Activated gamma-delta T cell treated with anti-CD3 and anti-CD28 coated beads, Interleukin-2, amount 50 U/mL, for 16 hours (primary cell): ENCODE measurements around the gene POU6F2.
"Not testable (repeated sequence)": the region's sequence is repeated elsewhere in the genome, so short reads cannot be mapped to it uniquely, and the experiment has no call there.

Source experiments
- DNase-seq: peaks from one replicate; pipeline ENCODE4 v3.0.0-alpha.2; 2020; ENCODE audit warnings: low read depth

POU6F2 gene

DNA sequence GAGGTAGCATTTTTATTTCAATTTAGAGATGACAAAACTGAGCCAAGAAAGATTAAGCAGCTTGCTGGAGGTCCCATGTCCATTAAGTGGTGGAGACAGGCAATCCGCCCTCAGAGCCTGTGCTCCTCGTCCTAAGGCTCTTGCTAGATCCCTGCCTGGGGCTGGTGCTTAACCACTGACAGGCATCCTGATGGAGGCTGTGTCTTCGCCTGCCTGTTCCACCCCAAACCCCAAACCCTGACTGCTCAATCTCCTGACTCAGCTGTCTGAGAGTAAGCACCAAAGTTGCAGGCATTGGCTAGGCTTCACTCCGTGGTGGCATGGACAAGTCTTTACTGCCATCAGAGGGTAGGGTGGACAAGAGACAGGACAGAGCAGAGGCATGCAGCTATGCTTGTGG lies 209.4 kb downstream of the POU6F2 start:
- DNase-seq: no peak

- DNase-seq: no peak
Measured at GRCh38 chr7:39192476-39192875, 214.8 kb downstream of the POU6F2 start.

DNA sequence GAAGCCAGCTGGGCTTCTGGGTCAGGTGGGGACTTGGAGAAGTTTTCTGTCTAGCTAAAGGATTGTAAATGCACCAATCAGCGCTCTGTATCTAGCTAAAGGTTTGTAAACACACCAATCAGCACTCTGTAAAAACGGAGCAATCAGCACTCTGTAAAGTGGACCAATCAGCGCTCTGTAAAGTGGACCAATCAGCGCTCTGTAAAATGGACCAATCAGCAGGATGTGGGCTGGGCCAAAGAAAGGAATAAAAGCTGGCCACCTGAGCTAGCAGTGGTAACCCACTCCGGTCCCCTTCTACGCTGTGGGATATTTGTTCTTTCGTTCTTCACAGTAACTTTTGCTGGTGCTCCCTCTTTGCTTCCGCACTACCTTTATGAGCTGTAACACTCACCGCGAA lies 216.7 kb downstream of the POU6F2 start:
- DNase-seq: not testable (repeated sequence)

- no peak for DNase-seq
Measured at GRCh38 chr7:39195967-39196366, 218.3 kb downstream of the POU6F2 start.

DNA sequence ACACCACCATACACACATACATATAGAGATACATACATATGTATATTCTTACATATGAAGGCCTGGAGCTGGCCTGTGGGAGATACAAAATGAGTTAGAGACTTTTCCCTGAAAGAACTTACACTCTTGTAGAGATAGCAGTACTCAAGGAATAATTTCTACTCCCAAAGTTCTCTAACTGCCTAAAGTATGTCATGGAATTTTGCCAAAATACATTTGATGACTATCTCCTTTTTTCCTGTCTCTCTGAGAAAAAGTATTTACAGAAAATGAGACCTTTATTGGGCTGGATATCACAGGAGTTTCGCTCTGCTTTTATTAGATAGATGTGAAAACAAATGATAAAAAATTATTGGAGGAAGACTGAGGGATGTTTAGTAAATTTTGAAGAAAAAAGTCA lies 220.1 kb downstream of the POU6F2 start:
- no peak for DNase-seq

DNA sequence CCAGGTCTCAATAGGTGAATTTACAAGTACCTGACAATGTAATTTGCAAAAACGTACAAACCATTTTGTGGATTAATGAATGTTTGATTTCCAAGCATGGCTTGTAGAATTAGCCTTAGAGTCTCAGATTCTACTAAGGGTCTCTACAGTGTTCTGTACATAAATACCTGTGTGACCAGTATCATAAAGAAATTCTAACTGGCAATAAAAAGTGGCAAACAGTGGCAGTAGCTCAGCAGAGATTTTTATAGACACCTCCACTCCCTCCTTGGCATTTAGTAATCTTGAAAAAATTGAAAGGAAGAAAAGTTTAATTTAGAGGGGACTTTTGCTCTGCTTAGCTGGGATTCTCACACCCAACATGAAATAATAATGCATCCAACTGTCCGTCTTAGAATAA lies 220.8 kb downstream of the POU6F2 start:
- DNase-seq: no peak

- DNase-seq: no peak
Measured at GRCh38 chr7:39199006-39199405, 221.3 kb downstream of the POU6F2 start.

DNA sequence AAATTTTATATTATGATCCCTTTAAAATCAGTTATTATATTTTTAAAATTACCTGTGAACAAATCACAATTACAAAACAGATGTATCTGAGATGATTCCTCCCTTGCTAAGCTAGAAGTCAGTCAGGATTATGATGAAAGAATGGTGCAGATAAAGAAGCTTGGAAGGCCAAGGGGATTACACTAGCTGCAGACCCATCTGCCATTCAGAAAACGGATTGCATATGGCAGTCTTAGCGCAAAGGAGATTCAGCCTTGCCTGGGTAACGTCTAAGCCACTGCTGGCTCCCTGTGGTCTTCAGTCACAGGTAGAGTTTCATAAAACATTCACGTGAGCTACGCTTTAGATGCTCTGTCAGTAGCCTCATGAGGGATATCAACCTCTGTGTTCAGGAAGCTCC lies 222.2 kb downstream of the POU6F2 start:
- DNase-seq: no peak

GRCh38 chr7:39202041-39202440 lies 224.3 kb downstream of the POU6F2 start:
- DNase-seq: no peak

DNA sequence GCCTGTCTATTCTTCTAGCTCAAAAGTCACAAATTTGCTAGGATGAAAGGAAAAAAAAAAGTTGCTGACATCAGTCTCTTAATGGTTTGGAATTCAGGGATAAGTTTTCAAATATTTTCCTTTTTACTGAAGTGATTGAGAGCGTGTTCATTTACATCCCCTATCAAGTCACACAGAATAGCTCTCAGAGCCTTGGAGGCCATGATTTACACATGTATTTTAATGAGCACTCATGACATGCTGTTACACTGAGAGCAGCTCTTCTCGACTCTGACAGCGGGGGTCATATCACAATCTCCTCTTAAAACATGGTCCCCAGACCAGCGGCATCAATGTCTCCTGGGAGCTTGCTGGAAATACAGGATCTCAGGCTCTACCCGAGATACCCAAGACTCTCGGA lies 232.7 kb downstream of the POU6F2 start:
- DNase-seq: no peak

GRCh38 chr7:39211581-39211980 lies 233.9 kb downstream of the POU6F2 start:
- no peak for DNase-seq

DNA sequence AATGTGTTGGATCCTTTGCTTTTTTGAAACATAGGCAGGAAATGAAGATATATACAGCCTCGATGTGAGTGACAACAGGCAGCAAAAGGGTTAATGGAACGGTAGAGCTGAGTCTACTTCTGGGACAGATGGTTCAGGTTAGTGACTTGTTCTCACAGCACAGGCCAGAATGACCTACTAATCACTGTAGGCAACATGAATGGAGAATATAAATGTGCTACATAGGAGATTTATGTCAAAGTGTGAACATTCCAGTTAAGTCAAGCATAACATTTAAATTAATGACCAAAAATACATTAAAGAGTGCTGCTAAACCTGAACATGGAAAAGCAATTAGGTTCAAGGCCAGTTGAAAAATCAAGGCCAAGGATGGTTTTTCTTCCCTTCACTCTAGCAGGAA lies 235.2 kb downstream of the POU6F2 start:
- no peak for DNase-seq

DNA sequence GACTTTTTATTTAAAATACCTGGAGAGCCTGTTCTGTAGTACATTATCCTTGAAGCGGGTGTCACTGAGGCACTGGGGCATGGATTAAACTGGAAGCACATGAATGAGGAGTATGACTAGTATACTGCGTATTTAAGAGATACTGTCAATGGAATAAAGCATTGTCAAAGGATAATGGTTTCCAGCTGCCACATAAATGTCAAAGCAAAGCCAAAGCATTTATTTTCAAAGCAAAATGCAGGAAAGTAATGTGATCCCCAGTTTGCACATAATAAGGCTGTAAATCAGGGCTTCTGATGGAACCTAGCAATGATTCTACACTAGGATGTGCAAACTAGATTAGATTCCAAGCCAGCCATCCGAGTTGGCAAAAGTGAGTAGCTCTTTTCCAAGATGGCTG lies 240.1 kb downstream of the POU6F2 start:
- no peak for DNase-seq

- no peak for DNase-seq
Measured at GRCh38 chr7:39219869-39220268, 242.2 kb downstream of the POU6F2 start.

- DNase-seq: no peak
Measured at GRCh38 chr7:39221901-39222300, 244.2 kb downstream of the POU6F2 start.

GRCh38 chr7:39228946-39229345 lies 251.2 kb downstream of the POU6F2 start:
- no peak for DNase-seq

DNA sequence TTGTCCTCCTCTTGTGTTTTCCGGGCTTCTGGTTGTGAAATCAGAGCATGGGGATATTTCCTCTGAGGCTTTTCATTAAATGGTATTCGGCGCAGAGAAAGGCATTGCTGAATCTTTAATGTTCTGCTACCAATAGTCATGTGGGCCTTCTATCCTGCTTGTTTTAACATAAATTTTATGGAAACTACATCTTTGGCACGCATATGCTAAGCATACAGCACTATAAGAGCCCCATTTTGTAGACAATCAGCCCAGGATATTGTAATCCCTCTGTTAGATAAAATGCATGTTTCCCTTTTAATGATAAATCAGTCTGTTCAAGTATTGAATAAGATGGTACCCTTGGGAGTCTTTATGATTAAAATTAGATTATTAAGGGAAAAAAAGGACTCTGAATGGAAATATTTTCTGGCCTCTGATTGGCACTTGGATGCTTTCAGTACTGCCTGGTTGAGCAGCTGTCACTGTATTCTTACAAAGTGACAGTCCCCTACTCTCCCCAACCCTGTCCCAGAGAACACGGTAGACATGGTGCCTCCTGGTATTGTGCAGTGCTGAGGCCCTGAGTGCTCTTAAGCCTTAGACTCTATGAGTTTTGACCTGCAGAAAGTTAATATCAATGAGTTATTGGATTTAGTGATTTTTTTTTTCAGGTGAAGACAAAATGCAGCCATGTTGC lies 256.3 kb downstream of the POU6F2 start:
- DNase-seq: no peak

DNA sequence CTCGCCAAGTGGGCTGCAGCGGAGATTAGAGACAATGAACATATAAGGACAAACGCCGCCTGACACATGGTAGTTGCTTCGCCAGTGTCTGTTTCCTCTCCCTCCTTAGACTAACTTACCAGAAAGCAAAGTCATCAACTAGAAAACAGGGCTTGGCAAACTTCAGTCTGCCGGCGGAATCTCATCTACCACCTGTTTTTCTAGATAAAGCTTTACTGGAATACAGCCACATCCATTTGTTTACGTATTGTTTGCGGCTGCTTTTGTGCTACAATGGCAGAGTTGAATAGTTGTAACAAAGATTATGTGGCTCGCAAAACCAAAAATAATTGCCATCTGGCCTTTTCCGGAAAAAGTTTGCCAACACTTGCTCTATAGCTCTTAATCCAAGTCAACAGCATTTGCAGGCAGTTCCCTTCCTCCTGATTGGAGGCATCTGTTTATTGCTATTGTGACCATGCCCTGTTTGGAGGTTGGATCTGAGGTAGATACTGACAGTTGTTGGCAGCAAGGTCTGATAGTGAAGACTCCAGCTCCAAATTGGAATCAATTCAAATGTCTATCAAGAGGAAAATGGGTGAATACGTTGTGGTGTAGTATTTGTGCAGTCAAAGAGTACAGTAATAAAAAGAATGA lies 260.6 kb downstream of the POU6F2 start:
- DNase-seq: no peak

DNA sequence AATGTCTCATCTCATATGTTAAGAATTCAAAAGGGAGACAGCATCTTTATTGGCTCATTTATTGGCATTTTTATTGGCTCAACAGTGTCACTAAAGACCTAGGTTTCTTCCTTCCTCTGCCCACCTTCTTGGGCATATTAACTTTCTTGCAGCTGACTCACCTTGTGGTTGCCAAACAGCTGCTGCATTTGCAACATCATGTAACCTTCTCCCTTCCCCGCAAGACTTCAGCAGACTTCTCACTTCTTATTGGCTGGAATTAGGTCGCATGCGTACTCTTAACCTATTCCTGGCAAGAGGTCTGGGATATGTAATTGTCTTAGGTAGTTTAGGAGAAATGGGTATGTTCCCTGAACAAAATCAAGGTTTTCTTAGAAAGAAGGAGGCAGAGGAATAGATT lies 263.2 kb downstream of the POU6F2 start:
- DNase-seq: no peak

- DNase-seq: no peak
Measured at GRCh38 chr7:39247576-39247975, 269.9 kb downstream of the POU6F2 start.

- no peak for DNase-seq
Measured at GRCh38 chr7:39248041-39248691, 270.5 kb downstream of the POU6F2 start.

- DNase-seq: no peak
Measured at GRCh38 chr7:39248692-39249090, 271.0 kb downstream of the POU6F2 start.

GRCh38 chr7:39249635-39250152 lies 272.0 kb downstream of the POU6F2 start:
- no peak for DNase-seq
